HG03159 (cell line): Measurements from ENCODE around the gene PPP2R3B.
"Not testable (repeated sequence)": the region's sequence is repeated elsewhere in the genome, so short reads cannot be mapped to it uniquely, and the experiment has no call there.

Experiments
- ATAC-seq: cut with Tn5 transposase; IDR thresholded peaks from one replicate; pipeline ENCODE4 v1.9.1; 2021; ENCODE audit warnings: mild to moderate bottlenecking, moderate library complexity; ENCODE audit not compliant: unreplicated experiment

The PPP2R3B gene

GRCh38 chrX:305781-306613 lies 80.7 kb downstream of the PPP2R3B start:
- ATAC-seq, result not testable (repeated sequence)

DNA sequence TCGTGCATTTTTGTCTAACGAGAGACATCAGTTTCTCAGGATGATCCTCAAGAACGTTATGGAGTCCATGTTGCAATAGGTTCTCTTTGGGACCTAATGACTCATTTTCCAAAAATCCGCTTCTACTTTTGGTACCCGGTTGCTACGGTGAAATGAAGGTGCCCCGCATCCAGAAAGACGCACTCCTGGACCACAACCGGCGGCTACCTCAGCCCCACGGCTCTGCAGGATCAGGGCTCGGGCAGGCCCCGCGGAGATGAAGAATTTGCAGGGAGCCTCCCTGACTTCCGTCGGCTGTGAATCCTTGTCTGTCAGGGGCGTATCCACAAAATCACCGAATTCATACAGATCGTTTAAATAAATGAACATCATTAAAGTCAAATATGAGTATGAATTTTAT lies 83.7 kb downstream of the PPP2R3B start:
- no peak for ATAC-seq

GRCh38 chrX:300334-300733 lies 86.4 kb downstream of the PPP2R3B start:
- no peak for ATAC-seq

DNA sequence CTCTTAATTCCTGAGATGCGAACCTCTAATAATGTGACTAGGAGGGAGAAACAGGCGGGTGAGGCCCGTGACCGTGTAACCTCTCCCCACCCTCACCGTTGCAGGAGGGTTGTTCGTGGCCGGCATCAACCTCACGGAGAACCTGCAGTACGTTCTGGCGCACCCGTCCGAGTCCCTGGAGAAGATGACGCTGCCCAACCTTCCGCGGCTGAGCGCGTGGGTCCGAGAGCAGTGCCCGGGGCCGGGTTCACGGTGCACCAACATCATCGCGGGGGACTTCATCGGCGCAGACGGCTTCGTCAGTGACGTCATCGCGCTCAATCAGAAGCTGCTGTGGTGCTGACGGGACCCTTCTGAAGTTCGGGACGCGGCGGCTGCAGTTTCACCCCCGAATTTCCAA lies 87.7 kb downstream of the PPP2R3B start:
- no peak for ATAC-seq

- ATAC-seq, result no peak
These were observed 91.6 kb downstream of the PPP2R3B start for GRCh38 chrX:295136-295535.

DNA sequence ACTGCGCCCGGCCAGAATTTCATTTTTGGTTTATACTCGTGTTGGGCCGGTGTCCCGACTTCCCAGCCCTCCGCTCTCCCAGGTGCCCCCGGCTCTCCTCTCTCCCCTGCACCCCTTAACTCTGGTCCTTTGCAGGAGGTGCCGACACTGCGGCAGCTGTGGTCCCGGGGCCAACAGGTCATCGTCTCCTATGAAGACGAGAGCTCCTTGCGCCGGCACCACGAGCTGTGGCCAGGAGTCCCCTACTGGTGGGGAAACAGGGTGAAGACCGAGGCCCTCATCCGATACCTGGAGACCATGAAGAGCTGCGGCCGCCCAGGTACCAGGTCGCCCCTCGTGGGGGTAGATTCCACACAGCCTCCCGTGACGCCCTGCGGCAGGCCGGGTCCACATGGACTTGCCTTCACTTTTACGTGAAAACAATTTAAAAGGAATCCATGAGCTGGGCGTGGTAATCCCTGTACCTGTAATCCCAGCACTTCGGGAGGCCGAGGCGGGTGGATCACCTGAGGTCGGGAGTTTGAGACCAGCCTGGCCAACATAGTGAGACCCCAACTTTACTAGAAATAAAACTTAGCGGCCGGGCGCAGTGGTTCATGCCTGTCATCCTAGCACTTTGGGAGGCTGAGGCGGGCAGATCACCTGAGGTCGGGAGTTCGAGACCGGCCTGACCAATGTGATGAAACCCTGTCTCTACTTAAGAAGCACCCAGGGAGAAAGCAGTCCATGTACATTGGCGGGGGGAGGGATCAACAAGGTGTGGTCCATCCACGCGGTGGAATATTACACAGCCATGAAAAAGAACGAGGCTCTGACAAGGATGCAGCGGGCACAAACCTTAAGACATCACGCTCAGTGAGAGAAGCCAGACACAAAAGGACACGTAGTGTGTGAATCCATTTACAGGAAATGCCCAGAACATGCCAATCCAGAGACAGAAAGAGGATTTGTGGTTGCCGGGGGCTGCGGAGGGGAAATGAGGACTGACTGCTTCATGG lies 93.5 kb downstream of the PPP2R3B start:
- ATAC-seq, result no peak

- no peak for ATAC-seq
These were observed 95.3 kb downstream of the PPP2R3B start for GRCh38 chrX:291411-291901.

DNA sequence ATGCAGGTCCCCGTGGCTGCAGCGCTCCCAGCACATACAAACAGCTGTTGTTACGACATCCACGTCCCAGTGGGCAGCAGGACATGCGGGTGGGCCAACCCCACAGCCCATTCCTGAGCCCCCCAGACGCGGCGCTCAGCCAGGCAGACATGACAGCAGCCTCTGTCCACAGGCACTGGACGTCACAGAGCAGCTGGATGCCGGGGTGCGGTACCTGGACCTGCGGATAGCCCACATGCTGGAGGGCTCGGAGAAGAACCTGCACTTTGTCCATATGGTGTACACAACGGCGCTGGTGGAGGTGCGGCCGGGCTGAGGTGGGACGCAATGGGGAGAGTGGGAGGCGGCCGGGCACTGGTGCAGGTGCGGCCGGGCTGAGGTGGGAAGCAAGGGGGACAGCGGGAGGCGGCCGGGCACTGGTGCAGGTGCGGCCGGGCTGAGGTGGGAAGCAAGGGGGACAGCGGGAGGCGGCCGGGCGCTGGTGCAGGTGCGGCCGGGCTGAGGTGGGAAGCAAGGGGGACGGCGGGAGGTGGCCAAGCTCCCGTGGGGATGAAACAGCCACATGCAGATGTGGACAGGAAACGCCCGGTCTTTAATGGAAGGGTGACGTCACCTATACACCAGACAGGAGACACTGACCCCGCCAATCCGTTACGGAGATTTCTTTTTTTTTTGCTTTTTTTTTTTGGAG lies 96.1 kb downstream of the PPP2R3B start:
- ATAC-seq, result no peak

DNA sequence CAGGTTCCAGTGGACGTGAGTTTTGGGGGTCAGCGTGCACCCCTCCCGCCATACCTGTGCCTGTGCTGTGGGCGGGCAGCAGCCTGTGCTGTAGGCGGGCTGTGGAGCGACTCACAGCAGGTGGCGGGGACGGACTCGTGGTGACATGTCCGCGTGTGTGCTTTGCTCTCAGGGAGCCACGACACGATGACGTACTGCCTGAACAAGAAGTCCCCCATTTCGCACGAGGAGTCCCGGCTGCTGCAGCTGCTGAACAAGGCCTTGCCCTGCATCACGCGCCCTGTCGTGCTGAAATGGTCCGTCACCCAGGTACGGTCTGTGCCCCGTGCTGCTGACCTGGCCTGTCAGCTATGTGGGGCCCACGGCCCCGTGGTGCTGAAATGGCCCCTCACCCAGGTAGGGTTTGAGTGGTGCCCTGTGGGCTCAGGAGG lies 98.1 kb downstream of the PPP2R3B start:
- ATAC-seq, result no peak

DNA sequence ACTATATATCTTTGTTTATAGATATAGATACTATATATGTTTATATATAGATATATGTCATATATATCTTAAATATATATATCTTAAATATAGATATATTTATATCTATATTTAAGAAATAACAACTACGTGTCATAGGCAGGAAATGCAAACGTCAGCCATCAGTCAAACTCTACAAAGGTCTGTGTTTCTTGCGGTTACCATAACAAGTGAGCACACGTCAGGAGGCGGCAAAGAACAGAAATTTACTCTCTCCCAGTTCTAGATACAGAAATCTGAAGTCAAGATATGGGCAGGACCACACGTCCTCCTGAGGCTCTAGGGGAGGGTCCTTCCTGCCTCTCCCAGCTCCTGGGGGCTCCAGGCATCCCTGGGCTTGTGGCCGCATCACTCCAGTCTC lies 99.0 kb downstream of the PPP2R3B start:
- no peak for ATAC-seq

DNA sequence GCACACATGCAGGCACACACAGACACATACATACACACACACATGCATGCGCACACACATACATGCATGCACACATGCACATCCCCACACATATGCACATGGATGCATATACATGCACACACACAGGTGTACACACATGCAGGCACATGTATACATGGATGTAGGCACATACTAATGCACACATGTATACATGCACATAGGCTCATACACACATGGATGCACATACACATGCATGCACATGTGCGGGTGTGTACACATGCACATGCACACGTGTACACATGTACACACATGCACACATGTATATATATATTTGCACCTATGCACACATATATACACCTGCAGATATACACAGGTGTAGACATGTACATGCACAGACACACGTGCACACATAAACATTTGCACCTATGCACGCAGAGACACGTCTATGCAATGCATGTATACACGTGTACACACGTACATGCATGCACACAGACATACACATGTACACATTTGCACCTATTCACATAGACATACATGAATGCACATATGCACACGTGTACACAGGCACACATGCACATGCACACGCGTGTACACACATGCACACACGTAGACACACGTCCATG lies 101.5 kb downstream of the PPP2R3B start:
- ATAC-seq, result no peak
